SU-DHL-6 (cell line): Measurements from ENCODE around the gene BLACAT1.

Experiments
- CTCF ChIP-seq: fragments of 200-600 bp; sonication (generic); IDR thresholded peaks from one replicate; pipeline ENCODE4 v1.5.1; 2017; ENCODE audit warnings: antibody characterized with exemption, mild to moderate bottlenecking, low read length, moderate library complexity; ENCODE audit not compliant: insufficient read depth, poor library complexity, severe bottlenecking
- EZH2phosphoT487 ChIP-seq: fragments of 200-600 bp; sonication (generic), shearing (Covaris generic); conservative IDR thresholded peaks from 2 replicates; pipeline ENCODE4 v1.6.1; 2018; ENCODE audit warnings: mild to moderate bottlenecking, antibody characterized with exemption, low read length, moderate library complexity, mixed read lengths

GRCh38 chr1:205444300-205444930, 11.4 kb downstream of the BLACAT1 start:
- TF ChIP-seq CTCF = no peak
- TF ChIP-seq EZH2phosphoT487 = no peak
